ENCODE measurements around the gene MATK. TPM values are rescaled to one million over a fixed set of nuclear protein-coding genes. Genes with fewer than 3 reads are reported as not detected.

Gene MATK
- total RNA-seq, 1 experiment from 2014 or later: not detected

- Histone ChIP-seq H2AFZ (ENCODE audit: low read length) (no peak overlapping the region), H3K4me3 (ENCODE audit: low read length) (no peak overlapping the region), H3K9me2 (replicated peaks; ENCODE audit: low read length) (no peaks in the 10 kb centered on the region), H3K27ac (ENCODE audit: low read length) (no peak overlapping the region), H3F3A (ENCODE audit: low read length, unreplicated experiment) (no peaks in the 10 kb centered on the region), H3K27me3 (ENCODE audit: low read length) (no peaks in the 10 kb centered on the region), H3K4me1 (ENCODE audit: insufficient read depth, low read length) (no peaks in the 10 kb centered on the region), H3K9me3 (ENCODE audit: low read length) (no peaks in the 10 kb centered on the region), H3K36me3 (ENCODE audit: low read depth, low read length) (no peaks in the 10 kb centered on the region), H3K79me2 (ENCODE audit: low read length) (no peaks in the 10 kb centered on the region), H3K9ac (ENCODE audit: low read length) (no peak overlapping the region), H4K20me1 (ENCODE audit: low read length) (no peaks in the 10 kb centered on the region), H3K4me2 (ENCODE audit: low read length) (no peak overlapping the region)
- ATAC-seq: no peak
- intact Hi-C loops (cut with micrococcal nuclease): no loop called here
- ChIA-PET POLR2A (ENCODE audit: unreplicated experiment) (no interaction called here), CTCF (no interaction called here)
- no TSS peak for BruUV-seq (replicated peaks)
- TF ChIP-seq CTCF (conservative IDR thresholded peaks at IDR 0.05; ENCODE audit: low read depth, low read length): no peak
- no peak for TF ChIP-seq EZH2 (IDR thresholded peaks at IDR 0.05; ENCODE audit: low read length, unreplicated experiment)
- TF ChIP-seq EZH2phosphoT487 (IDR thresholded peaks at IDR 0.05; ENCODE audit: borderline replicate concordance, low read length): no peak
- no peak for DNase-seq
Measured at GRCh38 chr19:3769494-3769893, 16.7 kb downstream of the MATK start.

GRCh38 chr19:3768748-3769099 lies 17.5 kb downstream of the MATK start:
- Histone ChIP-seq H3K27me3 (ENCODE audit: low read length) (no peaks in the 10 kb centered on the region), H3K9me3 (ENCODE audit: low read length) (no peaks in the 10 kb centered on the region), H3K4me3 (ENCODE audit: low read length) (no peak overlapping the region), H3K79me2 (ENCODE audit: low read length) (no peaks in the 10 kb centered on the region), H3K9me2 (replicated peaks; ENCODE audit: low read length) (no peaks in the 10 kb centered on the region), H3K27ac (ENCODE audit: low read length) (no peak overlapping the region), H3K4me1 (ENCODE audit: insufficient read depth, low read length) (no peaks in the 10 kb centered on the region), H3K36me3 (ENCODE audit: low read depth, low read length) (no peaks in the 10 kb centered on the region), H3F3A (ENCODE audit: low read length, unreplicated experiment) (no peaks in the 10 kb centered on the region), H2AFZ (ENCODE audit: low read length) (no peak overlapping the region), H4K20me1 (ENCODE audit: low read length) (no peaks in the 10 kb centered on the region), H3K4me2 (ENCODE audit: low read length) (no peak overlapping the region), H3K9ac (ENCODE audit: low read length) (no peak overlapping the region)
- CTCF ChIA-PET: no interaction called here
- ATAC-seq (no peak), DNase-seq (no peak)
- POLR2A ChIA-PET (ENCODE audit: unreplicated experiment): no interaction called here
- no peak for TF ChIP-seq CTCF (conservative IDR thresholded peaks at IDR 0.05; ENCODE audit: low read depth, low read length)
- no peak for TF ChIP-seq EZH2 (IDR thresholded peaks at IDR 0.05; ENCODE audit: low read length, unreplicated experiment)
- no peak for TF ChIP-seq EZH2phosphoT487 (IDR thresholded peaks at IDR 0.05; ENCODE audit: borderline replicate concordance, low read length)
- intact Hi-C loops (cut with micrococcal nuclease): no loop called here
- BruUV-seq (replicated peaks): no TSS peak

GRCh38 chr19:3768015-3768747 lies 18.0 kb downstream of the MATK start:
- no peak for ATAC-seq

More at GRCh38 chr19:3768015-3768747, 18.0 kb downstream of the MATK start:
- no peak overlapping the region for H3K4me3 ChIP-seq (ENCODE audit: low read length)
- POLR2A ChIA-PET (ENCODE audit: unreplicated experiment): no interaction called here
- CTCF ChIA-PET: no interaction called here
- peaks cover 4% of the 10 kb centered on the region; the same call in 1 of the 2 replicates for H3K79me2 ChIP-seq (ENCODE audit: low read length)
- H3K27ac ChIP-seq (ENCODE audit: low read length): no peak overlapping the region
- H3K4me1 ChIP-seq (ENCODE audit: insufficient read depth, low read length): peaks cover 3% of the 10 kb centered on the region; the same call in 1 of the 2 replicates
- intact Hi-C loops (cut with micrococcal nuclease): no loop called here
- H3K9ac ChIP-seq (ENCODE audit: low read length): no peak overlapping the region
- DNase-seq: no peak
- TF ChIP-seq EZH2 (IDR thresholded peaks at IDR 0.05; ENCODE audit: low read length, unreplicated experiment) (no peak), CTCF (conservative IDR thresholded peaks at IDR 0.05; ENCODE audit: low read depth, low read length) (no peak), EZH2phosphoT487 (IDR thresholded peaks at IDR 0.05; ENCODE audit: borderline replicate concordance, low read length) (no peak)
- H3F3A ChIP-seq (ENCODE audit: low read length, unreplicated experiment): no peaks in the 10 kb centered on the region
- no peaks in the 10 kb centered on the region for H4K20me1 ChIP-seq (ENCODE audit: low read length)
- H3K27me3 ChIP-seq (ENCODE audit: low read length): no peaks in the 10 kb centered on the region
- H3K9me3 ChIP-seq (ENCODE audit: low read length): no peaks in the 10 kb centered on the region
- no TSS peak for BruUV-seq (replicated peaks)
- no peaks in the 10 kb centered on the region for H3K9me2 ChIP-seq (replicated peaks; ENCODE audit: low read length)
- no peak overlapping the region for H3K4me2 ChIP-seq (ENCODE audit: low read length)
- H3K36me3 ChIP-seq (ENCODE audit: low read depth, low read length): no peaks in the 10 kb centered on the region
- H2AFZ ChIP-seq (ENCODE audit: low read length): no peak overlapping the region
